Effector memory CD8-positive, alpha-beta T cell (primary cell): ENCODE results near the gene PARP12.
A peak's percentile ranks its signal among the peaks of the same experiment; 100 is the strongest.

Source experiments
- ATAC-seq: fragments of 150-1000 bp; cut with Tn5 transposase; replicated peaks from 2 replicates; pipeline ENCODE4 v1.10.0; 2021; ENCODE audit warnings: mild to moderate bottlenecking, moderate library complexity
- DNase-seq, 3 experiments: peaks; one replicate each; pipeline ENCODE4 v3.0.0; 2021
- H3K27ac Mint-ChIP-seq, 2 donors: one replicate each; pipeline ENCODE4 v1.8.0; 2022; ENCODE audit warnings: mild to moderate bottlenecking in 2 of 2, mixed read lengths in 2 of 2, moderate library complexity in 2 of 2
- H3K27me3 Mint-ChIP-seq, 2 donors: one replicate each; pipeline ENCODE4 v1.8.0; 2022; ENCODE audit warnings: mixed read lengths in 2 of 2
- H3K36me3 Mint-ChIP-seq: one replicate; pipeline ENCODE4 v1.8.0; 2022; ENCODE audit warnings: mild to moderate bottlenecking, moderate library complexity, mixed read lengths; ENCODE audit not compliant: insufficient read depth
- H3K4me1 Mint-ChIP-seq, 2 donors: one replicate each; pipeline ENCODE4 v1.8.0; 2022; ENCODE audit warnings: low read depth in 2 of 2, mixed read lengths in 2 of 2
- H3K4me3 Mint-ChIP-seq, 2 donors: one replicate each; pipeline ENCODE4 v1.8.0; 2022; ENCODE audit warnings: mild to moderate bottlenecking in 2 of 2, mixed read lengths in 2 of 2, moderate library complexity in 2 of 2
- H3K9me3 Mint-ChIP-seq, 2 donors: one replicate each; pipeline ENCODE4 v1.8.0; 2022; ENCODE audit warnings: mixed read lengths in 2 of 2

PARP12 gene

GRCh38 chr7:140024585-140024984 is 38.2 kb downstream of the PARP12 start:
- peak overlapping the region in 1 of 2 donors; percentile 3 for H3K27ac Mint-ChIP-seq
- H3K27me3 Mint-ChIP-seq = no peaks in the 10 kb centered on the region
- H3K36me3 Mint-ChIP-seq = peaks cover 43% of the 10 kb centered on the region

GRCh38 chr7:140023728-140024127 is 39.0 kb downstream of the PARP12 start:
- Mint-ChIP-seq H3K36me3 (peaks cover 45% of the 10 kb centered on the region), H3K27me3 (no peaks in the 10 kb centered on the region), H3K4me3 (no peak overlapping the region), H3K27ac (peak overlapping the region in 1 of 2 donors; percentile 3), H3K4me1 (peaks cover 3 to 11% of the 10 kb centered on the region in 2 donors), H3K9me3 (no peaks in the 10 kb centered on the region)
- no peak for DNase-seq
- ATAC-seq = no peak

More at GRCh38 chr7:140024585-140024984, 38.2 kb downstream of the PARP12 start:
- Mint-ChIP-seq H3K4me3 (no peak overlapping the region), H3K9me3 (no peaks in the 10 kb centered on the region), H3K4me1 (peaks cover 3 to 8% of the 10 kb centered on the region in 2 donors)
- ATAC-seq (no peak), DNase-seq (no peak)

- no peak for DNase-seq
- Mint-ChIP-seq H3K4me3 (no peak overlapping the region), H3K27me3 (no peaks in the 10 kb centered on the region), H3K4me1 (peaks cover 3 to 11% of the 10 kb centered on the region in 2 donors), H3K9me3 (no peaks in the 10 kb centered on the region), H3K36me3 (peaks cover 37% of the 10 kb centered on the region), H3K27ac (peak overlapping the region; percentile 70 to 77)
- ATAC-seq = no peak
Observed at GRCh38 chr7:140022582-140023211, 40.1 kb downstream of the PARP12 start.

- Mint-ChIP-seq H3K27me3 (no peaks in the 10 kb centered on the region), H3K4me1 (peaks cover 3 to 11% of the 10 kb centered on the region in 2 donors), H3K27ac (peak overlapping the region; percentile 70 to 77), H3K9me3 (no peaks in the 10 kb centered on the region), H3K36me3 (peaks cover 32% of the 10 kb centered on the region), H3K4me3 (no peak overlapping the region)
- DNase-seq (no peak), ATAC-seq (no peak)
Observed at GRCh38 chr7:140021603-140022002, 41.1 kb downstream of the PARP12 start.

- no peak overlapping the region for H3K4me3 Mint-ChIP-seq
- H3K36me3 Mint-ChIP-seq = peaks cover 20% of the 10 kb centered on the region
- H3K9me3 Mint-ChIP-seq = no peaks in the 10 kb centered on the region
- ATAC-seq = no peak
- peak overlapping the region in 1 of 2 donors; percentile 13 for H3K27ac Mint-ChIP-seq
- no peak for DNase-seq
- no peaks in the 10 kb centered on the region for H3K27me3 Mint-ChIP-seq
- peaks cover 3 to 11% of the 10 kb centered on the region in 2 donors for H3K4me1 Mint-ChIP-seq
Observed at GRCh38 chr7:140019606-140020005, 43.1 kb downstream of the PARP12 start.

- Mint-ChIP-seq H3K27me3 (no peaks in the 10 kb centered on the region), H3K4me1 (peaks cover 3 to 11% of the 10 kb centered on the region in 2 donors), H3K27ac (peak overlapping the region in 1 of 2 donors; percentile 11), H3K36me3 (peaks cover 16% of the 10 kb centered on the region), H3K4me3 (no peak overlapping the region), H3K9me3 (no peaks in the 10 kb centered on the region)
- ATAC-seq (no peak), DNase-seq (no peak)
Observed at GRCh38 chr7:140019172-140019571, 43.6 kb downstream of the PARP12 start.

GRCh38 chr7:140018125-140019043 is 44.4 kb downstream of the PARP12 start:
- H3K9me3 Mint-ChIP-seq = no peaks in the 10 kb centered on the region
- H3K4me3 Mint-ChIP-seq = no peak overlapping the region
- peaks cover 3 to 12% of the 10 kb centered on the region in 2 donors for H3K4me1 Mint-ChIP-seq
- ATAC-seq (no peak), DNase-seq (no peak)
- H3K27me3 Mint-ChIP-seq = no peaks in the 10 kb centered on the region
- H3K27ac Mint-ChIP-seq = peak overlapping the region in 1 of 2 donors; percentile 11
- peaks cover 8% of the 10 kb centered on the region for H3K36me3 Mint-ChIP-seq

- Mint-ChIP-seq H3K4me3 (no peak overlapping the region), H3K4me1 (peaks cover 3 to 12% of the 10 kb centered on the region in 2 donors), H3K27ac (no peak overlapping the region), H3K36me3 (peaks cover 2% of the 10 kb centered on the region), H3K9me3 (no peaks in the 10 kb centered on the region), H3K27me3 (no peaks in the 10 kb centered on the region)
- ATAC-seq = no peak
- no peak for DNase-seq
Observed at GRCh38 chr7:140017543-140017942, 45.2 kb downstream of the PARP12 start.

- ATAC-seq (no peak), DNase-seq (no peak)
- Mint-ChIP-seq H3K9me3 (no peaks in the 10 kb centered on the region), H3K4me1 (peaks cover 3 to 9% of the 10 kb centered on the region in 2 donors), H3K4me3 (no peak overlapping the region), H3K27ac (no peak overlapping the region), H3K27me3 (peaks cover 0 to 1% of the 10 kb centered on the region in 2 donors), H3K36me3 (peaks cover 2% of the 10 kb centered on the region)
Observed at GRCh38 chr7:140017034-140017433, 45.7 kb downstream of the PARP12 start.

- no peak overlapping the region for H3K4me3 Mint-ChIP-seq
- H3K27ac Mint-ChIP-seq = no peak overlapping the region
- no peaks in the 10 kb centered on the region for H3K9me3 Mint-ChIP-seq
- peaks cover under 1 to 8% of the 10 kb centered on the region in 2 donors for H3K4me1 Mint-ChIP-seq
- peaks cover 0 to 6% of the 10 kb centered on the region in 2 donors for H3K27me3 Mint-ChIP-seq
- no peak for ATAC-seq
- H3K36me3 Mint-ChIP-seq = peaks cover 2% of the 10 kb centered on the region
- DNase-seq = no peak
Observed at GRCh38 chr7:140016540-140016939, 46.2 kb downstream of the PARP12 start.

GRCh38 chr7:140015471-140015970 is 47.2 kb downstream of the PARP12 start:
- no peak for ATAC-seq
- Mint-ChIP-seq H3K4me1 (peaks cover 0 to 8% of the 10 kb centered on the region in 2 donors), H3K27me3 (peaks cover 0 to 10% of the 10 kb centered on the region in 2 donors), H3K36me3 (peaks cover 2% of the 10 kb centered on the region), H3K4me3 (no peak overlapping the region), H3K27ac (peak overlapping the region in 1 of 2 donors; percentile 77), H3K9me3 (no peaks in the 10 kb centered on the region)
- DNase-seq = no peak

- Mint-ChIP-seq H3K4me3 (no peak overlapping the region), H3K27ac (no peak overlapping the region), H3K36me3 (peaks cover 2% of the 10 kb centered on the region)
Observed at GRCh38 chr7:140014123-140014522, 48.6 kb downstream of the PARP12 start.

GRCh38 chr7:140013676-140014075 is 49.1 kb downstream of the PARP12 start:
- Mint-ChIP-seq H3K36me3 (no peaks in the 10 kb centered on the region), H3K4me1 (peaks cover 0 to 3% of the 10 kb centered on the region in 2 donors), H3K27ac (no peak overlapping the region), H3K27me3 (peaks cover 0 to 10% of the 10 kb centered on the region in 2 donors), H3K9me3 (no peaks in the 10 kb centered on the region), H3K4me3 (no peak overlapping the region)
- DNase-seq (no peak), ATAC-seq (no peak)

More at GRCh38 chr7:140014123-140014522, 48.6 kb downstream of the PARP12 start:
- Mint-ChIP-seq H3K4me1 (peaks cover 0 to 6% of the 10 kb centered on the region in 2 donors), H3K9me3 (no peaks in the 10 kb centered on the region), H3K27me3 (peaks cover 0 to 10% of the 10 kb centered on the region in 2 donors)
- ATAC-seq (no peak), DNase-seq (no peak)
